HepG2 (cell line): Measurements from ENCODE around the gene SRSF3. TPM values are rescaled to one million over a fixed set of nuclear protein-coding genes. Genes with fewer than 3 reads are reported as not detected.

Experiments used
- CC2D1A ChIP-seq: sonication (generic); formaldehyde crosslinking; IDR thresholded peaks from 2 replicates; pipeline ENCODE4 v1.8.1; 2023; ENCODE audit warnings: mild to moderate bottlenecking, missing genetic modification reagents
- CREM ChIP-seq, 2 experiments: sonication (generic) in 1 of 2; formaldehyde crosslinking in 1 of 2; IDR thresholded peaks; 2 replicates each; pipeline versions ENCODE4 v1.4.0 to v1.6.1; 2016 to 2020; ENCODE audit warnings: antibody characterized with exemption in 1 of 2, mild to moderate bottlenecking in 1 of 2, missing genetic modification reagents in 1 of 2
- EZH2 ChIP-seq: conservative IDR thresholded peaks from 2 replicates; pipeline ENCODE4 v1.6.1; 2012; ENCODE audit warnings: mild to moderate bottlenecking, low read depth, low read length, moderate library complexity
- FLYWCH1 ChIP-seq: sonication (generic); formaldehyde crosslinking; IDR thresholded peaks from 2 replicates; pipeline ENCODE4 v1.8.1; 2023; ENCODE audit warnings: mild to moderate bottlenecking, missing genetic modification reagents
- GFI1 ChIP-seq: sonication (generic); formaldehyde crosslinking; IDR thresholded peaks from 2 replicates; pipeline ENCODE4 v1.5.0; 2020; ENCODE audit warnings: missing genetic modification reagents, mild to moderate bottlenecking, borderline replicate concordance
- HOXA9 ChIP-seq: sonication (generic); formaldehyde crosslinking; IDR thresholded peaks from 2 replicates; pipeline ENCODE4 v1.8.1; 2022; ENCODE audit warnings: missing genetic modification reagents, mild to moderate bottlenecking, moderate library complexity, borderline replicate concordance
- IRF2 ChIP-seq: IDR thresholded peaks from 2 replicates; pipeline ENCODE4 v1.6.1; 2018; ENCODE audit warnings: missing genetic modification reagents, missing compliant biosample characterization
- KLF15 ChIP-seq: sonication (generic); formaldehyde crosslinking; IDR thresholded peaks from 2 replicates; pipeline ENCODE4 v1.8.1; 2023; ENCODE audit warnings: borderline replicate concordance, mild to moderate bottlenecking, inconsistent platforms, missing genetic modification reagents, mixed read lengths
- MAFF ChIP-seq: IDR thresholded peaks from 2 replicates; pipeline ENCODE4 v1.6.1; 2011; ENCODE audit warnings: low read depth, low read length, improper control_type of control experiment
- MTA1 ChIP-seq: sonication (generic); formaldehyde crosslinking; IDR thresholded peaks from 2 replicates; pipeline ENCODE4 v1.4.0; 2020; ENCODE audit warnings: missing genetic modification reagents, mild to moderate bottlenecking, borderline replicate concordance
- NONO ChIP-seq, 2 experiments: fragments of 450-650 bp in 1 of 2; sonication (generic) in 1 of 2; formaldehyde crosslinking in 1 of 2; IDR thresholded peaks in 1 of 2; conservative IDR thresholded peaks in 1 of 2; 2 replicates each; pipeline versions ENCODE4 v1.6.1 to v1.8.0; 2017 to 2022; ENCODE audit warnings: mild to moderate bottlenecking in 1 of 2, missing genetic modification reagents in 1 of 2, moderate library complexity in 1 of 2
- RFX3 ChIP-seq: IDR thresholded peaks from 2 replicates; pipeline ENCODE4 v1.6.1; 2016; ENCODE audit warnings: missing biosample characterization, missing genetic modification reagents
- SP1 ChIP-seq, 2 experiments: fragments of 450-650 bp in 1 of 2; sonication (generic) in 1 of 2; formaldehyde crosslinking in 1 of 2; IDR thresholded peaks; 2 replicates each; pipeline versions ENCODE4 v1.4.0 to v1.6.1; 2016 to 2020; ENCODE audit warnings: missing genetic modification reagents in 1 of 2
- SP4 ChIP-seq: sonication (generic); formaldehyde crosslinking; IDR thresholded peaks from 2 replicates; pipeline ENCODE4 v1.8.1; 2023; ENCODE audit warnings: mild to moderate bottlenecking, missing genetic modification reagents
- TBX3 ChIP-seq: fragments of 450-650 bp; IDR thresholded peaks from 2 replicates; pipeline ENCODE4 v1.6.1; 2017; ENCODE audit warnings: antibody characterized with exemption, mild to moderate bottlenecking, inconsistent platforms, borderline replicate concordance
- ZBTB40 ChIP-seq, 2 experiments: fragments of 450-650 bp in 1 of 2; sonication (generic) in 1 of 2; formaldehyde crosslinking in 1 of 2; IDR thresholded peaks; 2 replicates each; pipeline versions ENCODE4 v1.6.1 to v1.8.0; 2016 to 2022; ENCODE audit warnings: antibody characterized with exemption in 1 of 2, mild to moderate bottlenecking in 1 of 2, missing genetic modification reagents in 1 of 2
- ZMYM3 ChIP-seq: sonication (generic); formaldehyde crosslinking; IDR thresholded peaks from 2 replicates; pipeline ENCODE4 v1.5.1; 2020; ENCODE audit warnings: mild to moderate bottlenecking, missing genetic modification reagents
- ZNF263 ChIP-seq: sonication (generic); formaldehyde crosslinking; IDR thresholded peaks from 2 replicates; pipeline ENCODE4 v1.4.0; 2020; ENCODE audit warnings: missing genetic modification reagents
- ZNF816 ChIP-seq: sonication (generic); formaldehyde crosslinking; IDR thresholded peaks from 2 replicates; pipeline ENCODE4 v1.8.0; 2022; ENCODE audit warnings: missing genetic modification reagents, mild to moderate bottlenecking, borderline replicate concordance
- polyA plus RNA-seq, 8 experiments: library from polyadenylated mRNA; depleted of rRNA in 3 of 8; stranded (reverse) in 7 of 8; unstranded in 1 of 8; fragments of >200 nt; fragmentation: Illumina TruSeq in 4 of 8; extraction: Trizol in 4 of 8; gene quantifications; 2 replicates each; pipeline versions ENCODE4 v1.2.1 to v1.2.3, GENCODE V29; 2011 to 2016; ENCODE audit warnings: low read depth in 4 of 8, missing spikeins in 1 of 8, mixed read lengths in 1 of 8; ENCODE audit not compliant: insufficient read depth in 1 of 8
- total RNA-seq, 5 experiments: library from RNA; depleted of rRNA; stranded (reverse); fragments of >200 nt; fragmentation: Illumina TruSeq; extraction: Trizol; gene quantifications; 2 replicates each; pipeline ENCODE4 v1.2.3, GENCODE V29; 2016; ENCODE audit warnings: low read depth in 1 of 5

Gene SRSF3
- total and polyA plus RNA-seq, 2 of the 13 experiments (the other 11 are each of a cell fraction or from before 2014, with no cell fraction given) = 206 to 684 TPM

- no peak for TF ChIP-seq NONO (IDR thresholded peaks at IDR 0.05)
- no peak for TF ChIP-seq NONO (CRISPR knock-in tag; conservative IDR thresholded peaks at IDR 0.05)
- no peak for TF ChIP-seq ZBTB40 (IDR thresholded peaks at IDR 0.05)
- TF ChIP-seq ZBTB40 (CRISPR knock-in tag; IDR thresholded peaks at IDR 0.05) = no peak
- TF ChIP-seq ZMYM3 (CRISPR knock-in tag) = 0 out of 2 replicates have a peak, but pooled peaks have one; percentile 28
- no peak for TF ChIP-seq IRF2 (CRISPR knock-in tag)
- no peak for TF ChIP-seq ZNF816 (CRISPR knock-in tag)
- TF ChIP-seq SP4 (CRISPR knock-in tag) = no peak
- TF ChIP-seq HOXA9 = no peak
- TF ChIP-seq ZNF263 (CRISPR knock-in tag) = no peak
- peak; percentile 53; the same call in 1 of the 2 replicates for TF ChIP-seq GFI1 (CRISPR knock-in tag)
- no peak for TF ChIP-seq RFX3 (CRISPR knock-in tag)
- no peak for TF ChIP-seq FLYWCH1 (CRISPR knock-in tag)
- no peak for TF ChIP-seq KLF15
- TF ChIP-seq SP1 (IDR thresholded peaks at IDR 0.05) = no peak
- no peak for TF ChIP-seq SP1 (CRISPR knock-in tag; IDR thresholded peaks at IDR 0.05)
- TF ChIP-seq CC2D1A (CRISPR knock-in tag) = no peak
- no peak for TF ChIP-seq MTA1 (CRISPR knock-in tag)
- no peak for TF ChIP-seq EZH2
- no peak for TF ChIP-seq CREM (IDR thresholded peaks at IDR 0.05)
- no peak for TF ChIP-seq CREM (CRISPR knock-in tag; IDR thresholded peaks at IDR 0.05)
- peak; percentile 10; the same call in 1 of the 2 replicates for TF ChIP-seq MAFF
- TF ChIP-seq TBX3 = peak; percentile 32; the same call in 1 of the 2 replicates
These were observed 22.8 kb upstream of the SRSF3 start (continued) for GRCh38 chr6:36571122-36572043.
